Measurements from ENCODE around the gene PKDCC.

DNA sequence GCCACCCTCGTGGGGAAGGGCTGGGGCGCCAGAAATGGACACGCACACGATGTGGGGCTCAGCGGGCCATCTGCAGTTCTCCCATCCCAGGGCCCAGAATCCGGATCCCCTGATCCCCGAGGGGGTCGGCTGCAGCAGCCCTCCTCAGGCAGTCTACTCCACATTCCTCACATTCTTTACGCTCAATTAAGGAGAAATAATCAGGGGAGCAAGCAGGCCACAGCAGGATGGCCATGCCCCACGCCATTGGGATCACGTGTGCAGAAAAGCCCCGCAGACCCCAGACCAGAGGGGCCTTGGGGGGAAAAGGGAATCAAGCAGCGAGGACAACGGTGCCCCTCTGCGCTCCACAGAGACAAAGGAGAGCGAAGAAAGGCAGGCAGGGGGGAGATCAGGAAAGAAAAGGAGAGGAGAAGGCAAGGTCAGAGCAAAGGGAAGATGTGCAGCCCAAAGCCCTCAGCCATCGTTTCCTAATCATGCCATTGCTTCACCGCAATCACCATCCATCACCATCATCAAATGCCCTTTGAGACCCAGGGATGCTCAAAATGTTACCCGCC lies 17.5 kb upstream of the PKDCC start:
- TF ChIP-seq, protein P1, sequence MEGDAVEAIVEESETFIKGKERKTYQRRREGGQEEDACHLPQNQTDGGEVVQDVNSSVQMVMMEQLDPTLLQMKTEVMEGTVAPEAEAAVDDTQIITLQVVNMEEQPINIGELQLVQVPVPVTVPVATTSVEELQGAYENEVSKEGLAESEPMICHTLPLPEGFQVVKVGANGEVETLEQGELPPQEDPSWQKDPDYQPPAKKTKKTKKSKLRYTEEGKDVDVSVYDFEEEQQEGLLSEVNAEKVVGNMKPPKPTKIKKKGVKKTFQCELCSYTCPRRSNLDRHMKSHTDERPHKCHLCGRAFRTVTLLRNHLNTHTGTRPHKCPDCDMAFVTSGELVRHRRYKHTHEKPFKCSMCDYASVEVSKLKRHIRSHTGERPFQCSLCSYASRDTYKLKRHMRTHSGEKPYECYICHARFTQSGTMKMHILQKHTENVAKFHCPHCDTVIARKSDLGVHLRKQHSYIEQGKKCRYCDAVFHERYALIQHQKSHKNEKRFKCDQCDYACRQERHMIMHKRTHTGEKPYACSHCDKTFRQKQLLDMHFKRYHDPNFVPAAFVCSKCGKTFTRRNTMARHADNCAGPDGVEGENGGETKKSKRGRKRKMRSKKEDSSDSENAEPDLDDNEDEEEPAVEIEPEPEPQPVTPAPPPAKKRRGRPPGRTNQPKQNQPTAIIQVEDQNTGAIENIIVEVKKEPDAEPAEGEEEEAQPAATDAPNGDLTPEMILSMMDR (IDR thresholded peaks at IDR 0.05): no peak
- no peak for TF ChIP-seq POLR2A (IDR thresholded peaks at IDR 0.05)

Data from body of pancreas (tissue), 4 donors.